Psoas muscle (tissue), 8 donors: ENCODE results near the gene BRD9. TPM values are rescaled to one million over a fixed set of nuclear protein-coding genes. Genes with fewer than 3 reads are reported as not detected.
A peak's percentile ranks its signal among the peaks of the same experiment; 100 is the strongest.

ENCODE experiments used
- ATAC-seq, 4 donors: fragments of 200-7000 bp; cut with Tn5 transposase; one replicate each; pipeline ENCODE4 v1.9.1; 2020; ENCODE audit warnings: moderate library complexity in 3 of 4, mild to moderate bottlenecking in 2 of 4
- DNase-seq, 2 donors: peaks; one replicate each; pipeline ENCODE4 v3.0.0-alpha.2; 2020
- H3K27ac ChIP-seq: fragments of 200-600 bp; one replicate; pipeline ENCODE4 v1.8.0; 2022
- H3K27me3 ChIP-seq, 3 donors: fragments of 200-600 bp in 1 of 3; one replicate each; pipeline versions ENCODE4 v1.6.1 to v1.8.0; 2013 to 2022; ENCODE audit warnings: low read length in 2 of 3, mild to moderate bottlenecking in 2 of 3, moderate library complexity in 1 of 3; ENCODE audit not compliant: insufficient read depth in 3 of 3
- H3K36me3 ChIP-seq, 2 donors: fragments of 200-600 bp in 1 of 2; one replicate each; pipeline versions ENCODE4 v1.6.1 to v1.8.0; 2013 to 2022; ENCODE audit warnings: low read depth in 1 of 2, mild to moderate bottlenecking in 1 of 2, moderate library complexity in 1 of 2; ENCODE audit not compliant: insufficient read depth in 1 of 2
- H3K4me1 ChIP-seq: fragments of 200-600 bp; one replicate; pipeline ENCODE4 v1.8.0; 2022
- H3K4me3 ChIP-seq: fragments of 200-600 bp; one replicate; pipeline ENCODE4 v1.8.0; 2022; ENCODE audit warnings: mild to moderate bottlenecking
- H3K9me3 ChIP-seq: fragments of 200-600 bp; one replicate; pipeline ENCODE4 v1.8.0; 2022
- whole genome bisulfite sequencing, 3 donors: extraction: QIAGEN DNeasy Blood & Tissue Kit; methylation state at CpG; one replicate each; pipeline versions ENCODE4 v1.1.6 to v1.1.7; 2013; 5-methylcytosine and 5-hydroxymethylcytosine counted together
- intact Hi-C, 2 donors: fragments of 100-400 bp; cut with DNase I; formaldehyde crosslinking; loops; one replicate each; pipeline versions ENCODE4 v1.11.0 to v1.14.2; 2022
- polyA plus RNA-seq, 3 donors: library from polyadenylated mRNA; stranded (reverse); fragments of 200-250 nt; gene quantifications; one replicate each; pipeline ENCODE4 v1.2.3, GENCODE V29; 2013
- total RNA-seq, 4 donors: library from RNA; stranded (reverse); fragmentation: NEBNext Ultra II Directional in 2 of 4; extraction: Animal tissue kit (Norgen Biotek cat#: 25700) in 2 of 4; gene quantifications; one replicate each; pipeline versions ENCODE4 v1.2.1 to v1.2.4, GENCODE V29; 2021 to 2023
- TF ChIP-seq, protein P1 (sequence below): fragments of 200-600 bp; IDR thresholded peaks from one replicate; pipeline ENCODE4 v1.8.0; 2022; ENCODE audit warnings: antibody characterized with exemption
- donor health status: healthy with polysubstance abuse.
- donor health status: DM: no; HTN: no; CAD: no; lungs with moderate emphysema.
- donor health status: Bipolar disorder and iron deficiency.
- donor health status: healthy.
- donor health status: DM: yes; HTN: yes; CAD: no.
- donor health status: DM: no; HTN: no; CAD: no.
- donor health status: DM: no; HTN: no; CAD: no.
- donor health status: DM: yes; HTN: yes; CAD: no.

The BRD9 gene
- total and polyA plus RNA-seq, 7 donors: 18.7 to 28.0 (median 22.6) TPM

- Histone ChIP-seq H3K27me3 (peaks cover 0 to 16% (median 0%) of the 10 kb centered on the region in 3 donors), H3K4me3 (no peak overlapping the region), H3K9me3 (no peaks in the 10 kb centered on the region), H3K4me1 (no peaks in the 10 kb centered on the region), H3K36me3 (no peaks in the 10 kb centered on the region), H3K27ac (no peak overlapping the region)
- 28 to 47% (median 36%) methylated on average over 4 of the region's 4 CpGs for WGBS, 3 donors
- TF ChIP-seq, protein P1, sequence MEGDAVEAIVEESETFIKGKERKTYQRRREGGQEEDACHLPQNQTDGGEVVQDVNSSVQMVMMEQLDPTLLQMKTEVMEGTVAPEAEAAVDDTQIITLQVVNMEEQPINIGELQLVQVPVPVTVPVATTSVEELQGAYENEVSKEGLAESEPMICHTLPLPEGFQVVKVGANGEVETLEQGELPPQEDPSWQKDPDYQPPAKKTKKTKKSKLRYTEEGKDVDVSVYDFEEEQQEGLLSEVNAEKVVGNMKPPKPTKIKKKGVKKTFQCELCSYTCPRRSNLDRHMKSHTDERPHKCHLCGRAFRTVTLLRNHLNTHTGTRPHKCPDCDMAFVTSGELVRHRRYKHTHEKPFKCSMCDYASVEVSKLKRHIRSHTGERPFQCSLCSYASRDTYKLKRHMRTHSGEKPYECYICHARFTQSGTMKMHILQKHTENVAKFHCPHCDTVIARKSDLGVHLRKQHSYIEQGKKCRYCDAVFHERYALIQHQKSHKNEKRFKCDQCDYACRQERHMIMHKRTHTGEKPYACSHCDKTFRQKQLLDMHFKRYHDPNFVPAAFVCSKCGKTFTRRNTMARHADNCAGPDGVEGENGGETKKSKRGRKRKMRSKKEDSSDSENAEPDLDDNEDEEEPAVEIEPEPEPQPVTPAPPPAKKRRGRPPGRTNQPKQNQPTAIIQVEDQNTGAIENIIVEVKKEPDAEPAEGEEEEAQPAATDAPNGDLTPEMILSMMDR: no peak
- DNase-seq: peak in 1 of 2 donors; percentile 39
- ATAC-seq: peak in 2 of 4 donors; percentile 27 to 42
- intact Hi-C loops: no loop called here
Observed at GRCh38 chr5:932628-933250, 40.1 kb upstream of the BRD9 start.

DNA sequence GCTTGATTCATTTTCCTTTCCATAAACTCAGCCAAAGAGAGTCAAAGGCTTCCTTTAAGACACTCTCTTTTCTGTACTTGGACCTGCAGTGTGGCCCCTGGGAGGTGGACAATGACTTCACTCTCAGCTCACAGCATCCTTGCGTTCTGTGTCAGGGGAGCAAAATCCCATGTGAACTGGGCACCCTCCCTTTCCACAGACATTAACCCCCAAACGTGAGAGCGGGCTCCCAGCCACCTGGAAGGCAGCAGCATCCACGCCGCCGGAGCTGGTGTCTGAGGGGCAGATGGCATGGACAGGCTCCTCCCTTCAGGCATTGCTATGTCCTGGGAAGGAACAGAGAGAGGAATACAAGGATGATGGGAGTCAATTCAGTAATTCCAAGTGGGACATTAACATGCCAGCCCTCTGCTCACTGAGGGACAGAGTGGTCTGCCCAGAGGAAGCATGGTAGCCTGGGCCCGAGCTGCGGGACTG lies 39.6 kb upstream of the BRD9 start:
- WGBS, 3 donors: 61 to 68% (median 64%) methylated on average over 8 of the region's 8 CpGs
- intact Hi-C loops: no loop called here

GRCh38 chr5:931570-932145 lies 39.1 kb upstream of the BRD9 start:
- Histone ChIP-seq H3K9me3 (no peaks in the 10 kb centered on the region), H3K27me3 (peaks cover 0 to 26% (median 5%) of the 10 kb centered on the region in 3 donors), H3K36me3 (no peaks in the 10 kb centered on the region), H3K27ac (no peak overlapping the region), H3K4me1 (peaks cover 3% of the 10 kb centered on the region), H3K4me3 (no peak overlapping the region)
- 75 to 78% (median 76%) methylated on average over 13 of the region's 13 CpGs for WGBS, 3 donors
- DNase-seq (no peak), ATAC-seq (no peak)
- intact Hi-C loops: no loop called here
- TF ChIP-seq, protein P1: no peak

More for the DNA sequence above, 39.6 kb upstream of the BRD9 start:
- TF ChIP-seq, protein P1: no peak
- no peak overlapping the region for H3K4me3 ChIP-seq
- no peak overlapping the region for H3K27ac ChIP-seq
- no peaks in the 10 kb centered on the region for H3K4me1 ChIP-seq
- peaks cover 0 to 21% (median 0%) of the 10 kb centered on the region in 3 donors for H3K27me3 ChIP-seq
- H3K9me3 ChIP-seq: no peaks in the 10 kb centered on the region
- ATAC-seq (no peak), DNase-seq (peak in 1 of 2 donors; percentile 19)
- H3K36me3 ChIP-seq: no peaks in the 10 kb centered on the region

DNA sequence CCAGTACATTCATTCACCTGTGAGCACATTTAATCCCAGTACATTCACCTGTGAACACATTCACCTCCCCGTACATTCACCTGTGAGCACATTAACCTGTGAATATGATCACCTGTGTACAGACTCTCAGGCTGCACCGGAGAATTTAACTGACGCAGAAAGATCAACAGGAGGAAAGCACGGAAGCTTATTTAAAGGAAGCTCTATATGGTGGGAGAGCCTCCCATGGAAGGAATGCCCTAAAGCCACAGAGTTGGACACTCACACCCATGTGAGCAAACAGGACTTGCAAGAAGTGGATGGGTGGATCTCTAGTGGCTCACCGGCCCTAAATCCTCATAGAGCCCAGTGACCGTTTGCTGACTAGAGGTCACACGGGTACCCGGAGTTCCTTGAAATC lies 38.3 kb upstream of the BRD9 start:
- no peaks in the 10 kb centered on the region for H3K36me3 ChIP-seq
- intact Hi-C loops: no loop called here
- no peak overlapping the region for H3K27ac ChIP-seq
- H3K4me1 ChIP-seq: peaks cover 8% of the 10 kb centered on the region
- H3K4me3 ChIP-seq: no peak overlapping the region
- no peaks in the 10 kb centered on the region for H3K9me3 ChIP-seq
- no peak for DNase-seq
- no peak for ATAC-seq
- 80 to 91% (median 89%) methylated on average over 8 of the region's 8 CpGs for WGBS, 3 donors
- TF ChIP-seq, protein P1: no peak
- peaks cover 2 to 34% (median 5%) of the 10 kb centered on the region in 3 donors for H3K27me3 ChIP-seq
